Measurements from ENCODE around the gene RFFL.
"Not testable (repeated sequence)": the region's sequence is repeated elsewhere in the genome, so short reads cannot be mapped to it uniquely, and the experiment has no call there.

The RFFL gene

DNA sequence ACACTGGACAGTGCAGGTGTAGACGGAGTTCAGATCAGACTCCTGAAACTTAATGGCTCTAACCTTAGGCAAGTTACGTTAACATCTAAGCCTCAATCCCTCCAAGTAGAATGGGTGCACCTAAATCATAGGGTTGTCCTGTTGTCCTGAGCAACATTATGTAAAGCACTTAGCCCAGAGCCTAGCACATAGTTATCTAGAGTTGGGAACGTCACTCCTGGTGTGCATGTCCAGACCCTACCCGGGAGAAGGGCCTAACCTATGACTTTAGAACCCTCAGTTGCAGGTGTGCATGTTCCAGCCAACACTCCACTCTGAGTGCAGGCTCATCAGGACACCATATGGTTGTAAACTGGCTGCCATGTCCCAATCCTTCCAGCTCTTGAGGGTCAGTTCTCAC is 57.2 kb downstream of the RFFL start:
- no peak for DNase-seq (ENCODE audit: low spot score)

DNA sequence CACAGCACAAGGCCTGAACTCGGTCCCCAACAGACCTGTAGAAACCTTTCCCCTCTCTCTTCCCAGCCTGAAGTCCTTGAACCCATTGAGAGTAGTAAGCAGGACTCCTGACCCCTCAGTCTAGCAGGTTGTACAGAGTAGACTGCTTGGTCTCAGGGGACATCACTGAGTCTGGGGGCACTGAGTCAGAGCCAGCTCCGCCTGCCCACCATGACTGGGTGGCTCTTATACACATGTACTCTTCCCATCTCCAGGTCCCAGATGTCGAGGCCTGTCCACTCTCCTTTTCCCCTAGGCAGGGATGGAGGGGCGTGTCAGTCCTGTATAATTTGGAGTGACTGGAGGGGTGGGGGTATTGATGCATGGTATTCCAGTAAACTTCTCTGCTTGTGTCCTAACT is 59.7 kb downstream of the RFFL start:
- no peak for DNase-seq (ENCODE audit: low spot score)

DNA sequence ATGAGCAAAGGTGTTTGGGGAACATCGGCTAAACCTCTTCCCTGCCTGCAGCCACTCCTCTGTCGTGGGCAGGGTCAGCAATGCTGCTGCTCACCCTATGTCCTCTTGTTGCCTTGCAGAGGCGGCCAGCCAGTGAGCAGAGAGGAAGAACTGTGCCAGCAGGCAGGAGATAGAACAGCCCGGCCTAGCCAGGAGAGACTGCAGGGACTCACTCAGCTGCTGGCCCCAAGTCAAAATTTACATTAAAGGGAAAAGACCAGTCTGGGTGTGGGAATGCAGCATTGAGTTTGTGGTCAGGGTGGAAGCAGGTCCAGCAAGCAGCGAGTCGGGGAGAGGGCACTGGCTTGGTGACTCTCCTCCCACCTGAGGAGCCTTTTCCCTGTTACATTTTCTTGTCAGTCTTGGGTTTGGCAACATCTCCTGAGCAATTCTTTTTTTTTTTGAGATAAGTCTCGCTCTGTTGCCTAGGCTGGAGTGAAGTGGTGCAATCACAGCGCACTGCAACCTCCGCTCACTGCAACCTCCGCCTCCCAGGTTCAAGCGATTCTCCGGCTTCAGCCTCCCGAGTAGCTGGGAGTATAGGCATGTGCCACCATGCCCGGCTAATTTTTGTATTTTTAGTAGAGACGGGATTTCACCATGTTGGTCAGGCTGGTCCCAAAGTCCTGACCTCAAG is 60.5 kb downstream of the RFFL start:
- DNase-seq (ENCODE audit: low spot score) = peak; percentile 61

DNA sequence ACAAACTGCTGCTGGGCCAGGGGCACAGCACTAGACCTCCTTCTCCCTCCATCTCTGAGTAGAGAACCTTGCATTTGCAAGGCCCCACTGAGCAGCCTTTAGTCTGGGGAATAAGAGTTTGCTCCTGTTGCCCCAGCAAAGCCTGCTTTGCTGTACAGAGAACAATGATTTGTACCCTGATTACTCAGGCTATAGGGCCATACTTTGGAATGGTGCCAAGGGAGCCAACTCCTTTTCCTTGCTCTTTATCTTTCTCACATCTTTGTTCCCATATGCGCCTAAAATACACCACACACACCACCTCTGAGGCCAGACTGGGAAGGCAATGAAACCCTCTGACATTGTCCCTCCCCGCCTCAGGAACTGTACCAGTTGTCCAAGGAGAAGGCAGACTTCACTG is 62.0 kb downstream of the RFFL start:
- no peak for DNase-seq (ENCODE audit: low spot score)

DNA sequence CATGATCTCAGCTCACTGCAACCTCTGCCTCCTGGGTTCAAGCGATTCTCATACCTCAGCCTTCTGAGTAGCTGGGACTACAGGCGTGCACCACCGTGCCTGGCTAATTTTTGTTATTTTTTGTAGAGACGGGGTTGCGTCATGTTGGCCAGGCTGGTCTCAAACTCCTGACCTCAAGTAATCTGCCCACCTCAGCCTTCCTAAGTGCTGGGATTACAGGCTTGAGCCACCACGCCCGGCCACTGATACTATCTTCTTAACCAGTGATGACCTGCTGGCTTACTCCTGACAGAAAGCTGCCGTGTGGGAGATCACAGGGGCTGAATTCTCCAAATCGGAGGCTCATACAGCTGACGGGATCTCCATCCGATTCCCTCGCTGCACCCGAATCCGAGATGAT is 62.5 kb downstream of the RFFL start:
- DNase-seq (ENCODE audit: low spot score) = not testable (repeated sequence)

DNA sequence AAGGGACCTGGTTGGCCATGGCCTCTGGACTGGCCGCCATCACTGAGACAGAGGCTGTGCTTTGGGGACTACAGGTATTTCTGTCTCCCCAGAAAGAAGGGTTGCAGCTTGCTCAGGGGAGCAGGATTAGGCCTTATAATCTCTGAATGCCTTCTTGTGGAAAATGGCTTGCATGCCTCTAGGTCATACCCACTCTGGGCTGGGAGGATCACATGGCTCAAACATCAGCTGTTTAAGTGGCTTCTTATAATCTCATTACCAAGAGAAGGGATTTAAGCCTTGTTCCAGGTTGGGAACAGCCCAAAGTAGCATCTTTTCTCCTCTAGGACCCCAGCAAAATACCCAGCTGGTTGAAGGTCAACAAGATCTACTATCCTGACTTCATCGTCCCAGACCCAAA is 64.1 kb downstream of the RFFL start:
- no peak for DNase-seq (ENCODE audit: low spot score)

DNA sequence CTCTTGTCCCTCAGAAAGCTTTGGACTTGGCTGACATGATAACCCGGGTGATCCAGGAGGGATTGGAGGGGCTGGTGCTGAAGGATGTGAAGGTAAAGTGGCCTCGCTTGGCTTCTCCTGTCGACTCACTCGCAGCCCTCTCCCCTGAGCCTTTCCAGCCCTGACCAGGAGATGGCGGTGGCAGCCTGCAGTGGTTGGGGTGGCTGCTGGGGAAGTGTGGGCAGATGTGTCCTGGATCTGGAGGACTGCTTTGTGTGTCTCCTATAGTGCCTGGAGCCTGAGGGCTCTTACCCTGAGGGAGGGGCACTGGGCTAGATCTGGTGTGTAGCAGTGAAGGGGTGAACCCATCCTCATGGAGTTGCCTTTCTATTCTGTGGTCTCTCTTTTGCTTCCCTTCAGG is 65.3 kb downstream of the RFFL start:
- peak; percentile 40 for DNase-seq (ENCODE audit: low spot score)

DNA sequence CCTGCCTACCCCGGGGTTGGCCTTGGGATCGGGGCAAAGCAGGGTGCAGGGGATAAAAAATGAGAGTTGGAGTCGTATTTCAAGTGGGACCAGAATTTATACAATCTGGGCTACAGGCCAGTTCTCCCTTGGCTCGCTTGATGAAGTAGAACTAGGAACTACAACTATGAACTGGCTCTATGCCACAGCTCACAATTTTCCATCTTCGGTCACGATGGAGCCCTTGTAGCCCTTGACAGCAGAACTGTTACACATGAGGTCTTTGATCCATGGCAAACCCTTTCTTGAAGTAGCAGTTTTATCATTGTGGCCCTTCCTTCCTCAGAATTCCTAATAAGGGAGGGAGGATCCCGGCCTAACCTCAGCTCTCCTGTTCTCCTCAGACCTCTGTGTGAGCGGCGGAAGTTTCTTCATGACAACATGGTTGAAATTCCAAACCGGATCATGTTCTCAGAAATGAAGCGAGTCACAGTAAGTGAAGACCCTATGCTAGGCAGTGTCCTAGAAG is 66.1 kb downstream of the RFFL start:
- no peak for DNase-seq (ENCODE audit: low spot score)

DNA sequence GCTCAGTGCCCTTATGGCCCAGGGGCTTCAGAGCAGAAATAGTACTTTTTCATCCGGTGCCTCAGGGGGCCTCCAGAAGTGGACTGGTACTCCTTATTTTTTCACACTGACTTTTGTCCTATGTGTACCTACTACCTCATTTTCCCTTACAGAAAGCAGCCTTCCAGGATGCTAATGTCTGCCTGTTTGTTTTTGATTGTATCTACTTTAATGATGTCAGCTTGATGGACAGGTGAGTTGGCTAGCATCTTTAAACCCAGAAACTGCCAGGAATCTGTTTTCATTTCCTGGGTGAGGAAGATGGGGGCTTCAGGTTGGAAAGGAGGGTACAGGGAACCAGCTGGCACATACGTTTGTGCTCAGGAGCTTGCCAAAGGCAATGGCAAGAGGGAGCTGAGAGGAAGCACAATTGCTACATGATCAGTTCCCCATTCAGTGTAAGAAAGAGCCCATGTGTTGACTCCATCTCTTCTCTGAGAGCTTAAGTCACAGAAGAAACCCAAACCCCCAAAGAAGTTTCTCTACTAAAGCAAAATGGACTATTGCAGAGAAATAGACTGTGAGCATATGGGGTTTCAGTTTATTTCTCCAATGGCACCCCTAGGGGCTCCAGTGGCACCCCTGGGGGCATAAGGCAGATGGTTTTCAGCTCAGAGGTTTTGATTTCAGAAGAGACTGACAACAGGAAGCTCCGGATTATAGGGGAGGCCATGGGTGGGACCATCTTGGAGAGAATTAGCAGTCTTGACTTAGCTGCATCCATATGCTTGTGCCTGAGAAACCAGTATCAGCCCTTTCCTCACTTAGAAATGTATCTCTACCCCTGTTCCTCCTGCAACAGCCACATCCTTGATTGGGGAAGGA is 66.9 kb downstream of the RFFL start:
- DNase-seq (ENCODE audit: low spot score) = no peak

DNA sequence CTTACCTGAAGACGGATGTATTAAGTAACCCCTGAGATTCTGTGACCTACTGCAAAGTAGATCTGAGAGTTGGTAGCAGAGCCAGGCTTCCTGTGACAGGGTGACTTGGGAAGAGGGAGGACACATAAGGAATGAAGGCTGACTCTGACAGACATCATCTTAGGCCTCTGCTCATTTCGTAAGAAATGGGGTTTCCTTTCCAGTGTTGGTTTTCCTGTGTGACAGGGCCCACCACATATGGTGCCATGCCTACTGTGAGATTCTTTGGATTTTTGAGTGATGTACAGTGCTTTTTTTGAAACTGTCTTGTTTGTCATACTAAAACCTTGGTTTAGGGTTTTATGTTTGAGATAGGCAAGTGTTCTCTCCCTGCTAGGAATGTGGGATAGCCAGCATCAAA is 70.5 kb downstream of the RFFL start:
- DNase-seq (ENCODE audit: low spot score) = no peak

DNA sequence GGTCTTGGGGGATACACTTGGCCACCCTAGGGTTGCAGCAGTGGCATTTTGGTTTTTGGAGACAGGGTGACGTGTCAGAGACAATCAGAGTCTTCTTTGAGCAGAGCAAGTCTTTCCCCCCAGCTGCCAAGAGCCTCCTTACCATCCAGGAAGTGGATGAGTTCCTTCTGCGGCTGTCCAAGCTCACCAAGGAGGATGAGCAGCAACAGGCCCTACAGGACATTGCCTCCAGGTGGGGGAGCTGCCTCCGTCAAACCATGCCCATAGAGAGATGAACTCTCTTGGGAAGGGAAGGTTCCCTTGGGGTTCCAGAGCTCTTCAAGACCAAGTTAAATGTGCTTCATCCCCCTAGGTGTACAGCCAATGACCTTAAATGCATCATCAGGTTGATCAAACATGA is 71.9 kb downstream of the RFFL start:
- DNase-seq (ENCODE audit: low spot score) = no peak

DNA sequence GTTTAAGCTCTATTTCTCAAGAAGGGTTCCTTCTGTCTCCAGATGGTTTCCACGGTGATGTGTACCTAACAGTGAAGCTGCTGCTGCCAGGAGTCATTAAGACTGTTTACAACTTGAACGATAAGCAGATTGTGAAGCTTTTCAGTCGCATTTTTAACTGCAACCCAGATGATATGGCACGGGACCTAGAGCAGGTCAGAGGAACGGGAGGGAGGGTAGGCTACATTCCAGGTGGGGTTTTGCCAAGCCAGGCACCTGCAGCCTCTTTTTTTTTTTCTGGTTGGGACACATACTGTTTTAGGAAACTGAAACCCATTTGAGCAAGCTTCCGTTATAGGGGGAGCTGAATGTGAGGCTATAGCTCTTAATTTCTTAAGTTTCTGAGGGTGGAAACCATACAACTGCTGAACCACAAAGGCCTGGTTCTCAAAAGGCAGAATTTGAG is 72.6 kb downstream of the RFFL start:
- DNase-seq (ENCODE audit: low spot score) = no peak

DNA sequence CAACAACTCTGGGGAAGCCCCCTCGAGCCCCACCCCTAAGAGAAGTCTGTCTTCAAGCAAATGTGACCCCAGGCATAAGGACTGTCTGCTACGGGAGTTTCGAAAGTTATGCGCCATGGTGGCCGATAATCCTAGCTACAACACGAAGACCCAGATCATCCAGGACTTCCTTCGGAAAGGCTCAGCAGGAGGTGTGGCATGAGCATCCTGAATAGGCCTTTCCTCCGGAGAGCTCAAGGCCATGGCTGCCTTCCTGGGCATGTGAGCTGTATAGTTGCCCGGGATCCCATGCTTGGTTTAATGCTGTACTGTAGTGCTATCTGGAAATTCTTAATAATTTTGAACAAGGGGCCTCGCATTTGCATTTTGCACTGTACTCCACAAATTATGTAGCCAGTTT is 74.0 kb downstream of the RFFL start:
- no peak for DNase-seq (ENCODE audit: low spot score)

DNA sequence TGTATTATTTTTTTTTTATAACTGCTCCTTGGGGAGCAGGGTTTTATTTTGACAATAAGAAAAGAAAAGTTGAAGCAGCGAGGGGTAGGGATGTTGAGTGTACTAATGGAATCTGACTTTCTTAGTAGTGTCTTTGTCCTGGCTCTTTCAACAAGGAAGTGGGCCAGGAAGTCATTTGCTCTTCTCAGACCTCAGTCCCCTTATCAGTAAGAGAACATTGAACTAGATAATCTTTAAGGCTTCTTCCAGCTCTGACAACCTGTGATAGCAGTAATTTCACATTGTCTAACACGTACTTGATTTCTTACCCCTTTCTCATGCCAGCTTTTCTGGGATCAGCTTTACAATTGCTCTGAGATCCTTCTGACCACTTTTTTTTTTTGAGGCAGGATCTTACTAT is 74.9 kb downstream of the RFFL start:
- no peak for DNase-seq (ENCODE audit: low spot score)

DNA sequence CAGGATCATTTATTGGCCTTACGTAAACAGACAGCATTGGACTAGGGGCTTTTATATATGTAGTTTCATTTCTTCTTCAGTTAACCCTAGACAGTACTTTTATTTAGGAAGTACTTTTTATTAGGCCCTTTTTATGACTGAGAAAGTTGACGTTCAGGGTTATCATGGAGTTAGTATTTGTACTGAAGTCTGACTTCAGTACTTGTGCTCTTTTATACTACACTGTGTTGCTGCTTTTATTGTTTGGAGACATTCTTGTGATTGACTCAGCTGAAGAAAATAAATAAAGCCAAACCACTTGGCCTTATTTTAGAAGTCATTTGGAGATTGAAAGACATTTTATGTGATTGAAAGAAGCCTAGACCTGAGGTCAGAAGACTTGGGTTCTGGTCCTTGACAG is 76.3 kb downstream of the RFFL start:
- DNase-seq (ENCODE audit: low spot score) = no peak

DNA sequence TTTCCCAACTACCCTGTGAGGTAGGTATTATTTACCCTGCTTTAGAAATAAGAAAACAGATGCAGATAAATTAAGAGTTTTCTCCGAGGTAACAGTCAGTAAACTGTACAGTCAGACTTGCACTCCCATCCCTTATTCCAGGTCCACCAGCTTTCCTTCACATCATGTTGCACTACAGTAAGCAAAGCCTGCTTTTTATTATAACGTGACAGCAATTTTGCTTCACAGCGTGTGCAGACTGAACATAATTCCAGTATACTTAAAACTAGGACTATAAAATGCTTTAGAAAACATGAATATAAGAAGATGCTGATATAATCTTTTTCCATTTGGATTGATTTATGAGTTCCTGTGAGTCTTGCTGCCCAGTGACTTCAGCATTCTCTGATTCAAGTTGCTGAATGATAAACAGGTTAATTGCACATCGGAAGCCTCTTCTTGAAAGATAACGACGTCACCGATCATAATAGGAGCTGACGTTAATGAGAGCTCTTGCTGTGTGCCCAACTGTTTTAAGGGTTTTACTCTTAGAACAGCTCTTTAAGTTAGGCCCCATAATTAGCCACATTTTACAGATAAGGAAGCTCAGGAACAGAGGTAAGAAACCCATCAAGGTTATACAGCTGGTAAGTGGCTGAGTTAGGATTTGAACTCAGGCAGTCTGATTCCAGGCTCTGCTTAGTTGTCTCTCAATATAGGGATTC is 81.8 kb downstream of the RFFL start:
- peak; percentile 13 for DNase-seq (ENCODE audit: low spot score)

DNA sequence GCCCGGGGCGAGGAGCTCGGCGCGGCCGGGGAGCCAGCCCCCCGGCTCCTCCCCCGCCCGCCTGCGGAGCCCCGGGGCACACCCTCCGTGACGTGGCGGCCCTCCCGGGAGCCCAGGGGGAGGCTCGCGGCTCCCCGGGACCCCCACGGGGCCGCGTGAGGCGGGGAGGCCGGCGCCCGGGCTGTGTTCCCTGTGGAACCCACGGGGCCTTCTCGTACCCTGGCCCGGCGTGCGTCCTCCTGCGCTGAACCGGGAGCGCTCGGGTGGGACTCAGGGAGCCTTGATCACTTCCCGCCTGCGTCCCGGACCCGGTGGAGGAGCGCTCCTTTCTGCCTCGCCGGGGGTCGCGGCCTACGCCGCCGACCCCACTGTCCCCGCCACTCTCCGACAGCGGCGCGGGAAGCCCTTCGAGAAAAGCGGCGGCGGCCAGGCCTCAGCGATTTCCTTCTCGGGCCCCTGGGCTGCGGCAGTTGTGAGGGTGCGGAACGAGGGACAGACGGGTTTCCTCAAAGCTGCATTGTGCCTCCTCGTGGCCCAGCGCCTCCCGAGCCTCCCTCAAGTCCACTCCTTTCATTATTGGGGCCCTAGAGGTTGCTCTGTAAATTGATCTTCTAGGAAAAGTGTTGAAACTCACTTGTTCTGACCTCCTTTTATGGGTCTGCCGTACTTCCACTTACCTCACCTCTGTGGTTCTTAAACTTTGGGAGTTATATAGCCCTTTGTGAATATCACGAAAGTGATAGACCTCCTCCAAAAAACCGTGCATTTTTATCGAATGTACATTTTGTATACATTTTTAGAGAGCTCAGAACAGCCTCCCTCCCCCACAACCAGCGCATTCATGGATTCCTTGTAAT is 82.6 kb downstream of the RFFL start:
- peak; percentile 69 for DNase-seq (ENCODE audit: low spot score)

DNA sequence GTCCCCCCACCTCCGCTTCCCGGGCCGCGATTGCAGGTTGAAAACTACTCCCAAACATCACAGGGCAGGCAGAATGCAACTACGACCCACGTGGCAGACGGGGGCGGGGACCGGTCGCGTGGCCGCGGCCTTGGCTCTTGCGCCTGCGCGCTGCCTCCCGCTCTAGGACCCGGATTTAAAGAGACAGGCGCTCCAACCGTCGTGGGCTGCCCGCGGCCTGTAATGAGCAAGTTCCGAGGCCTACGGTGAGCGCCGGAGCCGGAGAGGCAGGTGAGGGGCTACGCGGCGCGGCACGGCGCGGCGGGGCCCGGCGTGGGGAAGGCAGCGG is 83.2 kb downstream of the RFFL start, which contains the start of gene LIG3:
Gene LIG3, plus strand, starts transcription at position 160 of the 328 bp plus-strand sequence. CDS start 2,494 bp downstream, outside the sequence.
- DNase-seq (ENCODE audit: low spot score) = peak; percentile 92

DNA sequence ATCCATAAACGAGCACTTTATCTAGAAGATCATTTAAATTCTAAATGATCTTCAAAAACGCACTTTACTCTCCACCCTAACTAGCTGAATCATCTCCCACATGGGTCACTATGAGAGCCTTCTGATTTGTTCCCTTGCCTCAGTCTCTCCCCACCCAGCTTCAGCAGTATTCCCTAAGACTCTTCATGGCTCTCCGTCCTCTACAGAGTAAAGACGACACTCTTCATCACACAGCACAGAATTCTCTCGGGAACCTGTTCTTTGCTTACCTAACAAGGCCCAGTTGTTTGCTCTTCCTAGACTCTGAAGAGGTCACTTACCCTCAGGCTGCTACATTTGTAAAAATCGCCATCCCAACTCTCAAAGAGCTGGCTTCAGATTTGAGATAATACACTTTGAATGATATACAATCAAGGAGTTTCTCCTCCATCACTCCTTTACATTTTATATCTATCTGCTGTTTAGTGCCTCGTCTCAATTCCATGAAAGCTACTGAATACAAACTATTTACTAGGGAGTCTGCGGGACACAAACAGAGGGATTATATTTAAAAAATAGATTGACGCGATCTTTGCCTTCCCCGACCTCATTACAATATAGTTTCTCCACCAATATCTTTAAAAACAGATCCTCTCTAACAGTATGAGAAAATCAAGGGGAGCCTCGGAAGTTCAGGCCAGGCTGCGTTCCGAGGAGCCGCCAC is 83.7 kb downstream of the RFFL start:
- DNase-seq (ENCODE audit: low spot score) = no peak

DNA sequence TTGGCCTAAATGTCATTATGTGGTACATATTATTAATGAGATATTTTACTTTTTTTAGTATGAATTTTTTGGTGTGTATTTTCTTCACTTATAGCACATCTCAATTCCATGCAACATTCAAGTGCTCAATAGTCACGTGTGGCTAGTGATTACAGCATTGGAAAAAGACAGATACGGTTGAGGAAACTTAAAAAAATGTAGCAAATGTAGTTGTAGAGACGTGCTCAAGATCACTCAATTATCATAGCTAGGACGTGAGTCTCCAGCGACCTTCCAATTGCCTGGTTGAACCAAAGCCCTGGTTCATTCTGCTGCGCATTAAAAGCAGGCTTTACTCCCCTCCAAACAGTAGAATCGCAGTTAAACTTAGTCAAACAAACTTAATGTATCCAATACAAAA is 84.4 kb downstream of the RFFL start:
- DNase-seq (ENCODE audit: low spot score) = no peak
